Fibroblast of the conjunctiva (primary cell): ENCODE results near the gene SLN.

Experiments used
- DNase-seq: peaks from one replicate; pipeline ENCODE4 v3.0.0-alpha.2; 2010; ENCODE audit warnings: low read depth

SLN gene

DNA sequence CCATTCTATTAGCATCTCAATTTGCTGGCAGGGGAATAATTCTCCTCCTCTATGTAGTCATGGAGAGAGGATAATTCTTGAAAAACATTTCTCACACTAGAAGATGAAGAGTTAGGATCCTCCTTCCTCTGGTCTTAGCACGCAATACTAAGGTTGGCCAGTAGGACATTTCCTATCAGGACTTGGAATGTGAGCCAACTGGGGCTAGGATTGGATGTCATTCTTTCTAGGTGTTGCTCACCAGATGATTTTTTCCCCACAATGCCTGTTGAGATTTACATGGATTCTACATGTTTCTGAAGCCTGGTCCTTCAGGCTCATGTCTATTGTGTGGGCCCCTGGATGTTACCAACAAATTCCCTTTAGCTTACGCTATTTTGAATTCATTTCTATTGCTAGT, 28.0 kb downstream of the SLN start:
- DNase-seq: no peak

DNA sequence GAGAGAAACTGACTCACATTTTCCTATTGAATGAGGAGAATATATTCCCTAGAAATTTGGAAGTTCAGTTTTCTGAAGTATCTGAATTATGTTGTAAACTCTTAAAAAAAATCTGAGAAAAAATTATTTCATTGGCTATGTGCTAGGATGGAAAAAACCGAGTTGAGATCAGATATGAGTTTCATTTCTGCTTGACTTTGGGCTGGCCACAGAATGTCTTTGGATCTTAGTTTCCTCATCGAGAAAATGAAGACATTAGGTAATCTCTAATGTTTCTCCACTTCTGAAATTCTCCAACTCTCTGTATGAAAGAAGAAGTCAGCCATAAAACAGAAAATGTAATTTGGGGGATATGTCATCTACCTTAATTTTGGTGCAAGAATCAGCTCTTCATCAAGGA, 28.8 kb downstream of the SLN start:
- DNase-seq: no peak

DNA sequence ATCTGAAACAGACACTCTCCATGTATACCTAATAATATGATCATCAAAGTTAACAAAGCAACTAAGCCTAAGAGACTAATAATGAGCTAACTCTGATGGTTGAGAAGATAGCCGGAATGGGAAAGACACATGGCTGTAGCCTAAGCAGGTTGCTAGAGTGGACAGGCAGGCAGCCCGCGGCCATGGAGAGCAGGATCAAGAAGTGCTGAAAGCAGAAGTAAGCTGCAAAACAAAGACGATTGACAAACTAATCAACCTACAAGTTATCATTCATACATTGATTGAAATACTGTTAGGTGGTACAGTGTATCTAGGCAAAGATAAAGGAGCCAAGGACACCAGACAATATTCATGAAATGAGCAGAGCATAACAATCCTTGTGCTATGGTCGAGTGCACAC, 29.3 kb downstream of the SLN start:
- DNase-seq: no peak

DNA sequence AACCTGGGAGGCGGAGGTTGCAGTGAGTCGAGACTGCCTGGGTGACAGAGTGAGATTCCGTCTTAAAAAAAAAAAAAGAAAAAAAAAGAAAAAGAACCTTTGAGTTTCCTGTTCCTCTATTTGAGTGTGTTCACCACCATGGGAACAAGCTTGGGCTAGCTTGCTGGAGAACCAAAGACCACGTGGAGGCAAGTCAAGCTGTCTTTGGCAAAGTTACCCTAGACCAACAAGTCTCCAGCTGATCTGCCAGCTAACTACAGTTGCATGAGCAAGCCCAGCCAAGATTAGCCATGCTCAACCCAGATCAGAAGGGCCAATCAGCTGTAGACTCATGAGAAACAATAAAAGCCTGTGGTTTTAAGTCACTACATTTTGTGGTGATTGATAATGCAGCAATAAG, 29.7 kb downstream of the SLN start:
- no peak for DNase-seq

DNA sequence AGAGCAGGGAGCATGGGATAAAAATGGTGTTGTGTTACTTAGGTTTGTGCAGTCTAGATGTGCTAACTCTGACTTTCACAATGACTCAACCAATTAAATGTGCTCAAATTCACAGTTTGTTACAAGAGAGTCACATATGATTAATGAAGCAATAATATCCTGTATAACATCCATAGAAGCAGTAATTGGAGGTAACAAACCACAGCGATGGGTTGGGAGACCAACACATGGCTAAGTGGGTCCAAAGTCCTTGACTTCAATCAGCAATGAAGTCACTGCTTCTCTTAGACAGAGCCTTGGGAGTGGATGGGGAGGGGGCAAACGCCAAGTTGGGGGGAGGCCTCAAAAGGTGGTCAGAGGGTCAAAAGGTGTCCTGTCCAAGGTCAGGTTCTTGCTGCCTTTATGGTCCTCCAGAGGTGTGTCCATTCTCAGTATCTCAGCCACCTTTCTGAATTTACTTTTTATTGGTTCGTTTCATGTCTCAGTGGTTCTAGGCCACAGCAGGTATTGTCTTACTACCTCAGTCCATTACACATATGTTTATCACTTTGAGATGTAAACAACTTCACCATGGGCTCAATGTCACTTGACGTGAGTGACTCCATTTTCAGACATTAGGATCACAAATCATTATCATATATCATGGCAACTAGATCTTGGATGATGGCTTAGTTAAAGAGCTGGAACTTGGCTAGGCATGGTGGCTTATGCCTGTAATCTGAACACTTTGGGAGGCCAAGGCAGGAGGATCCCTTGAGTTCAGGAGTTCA, 32.4 kb downstream of the SLN start:
- no peak for DNase-seq

DNA sequence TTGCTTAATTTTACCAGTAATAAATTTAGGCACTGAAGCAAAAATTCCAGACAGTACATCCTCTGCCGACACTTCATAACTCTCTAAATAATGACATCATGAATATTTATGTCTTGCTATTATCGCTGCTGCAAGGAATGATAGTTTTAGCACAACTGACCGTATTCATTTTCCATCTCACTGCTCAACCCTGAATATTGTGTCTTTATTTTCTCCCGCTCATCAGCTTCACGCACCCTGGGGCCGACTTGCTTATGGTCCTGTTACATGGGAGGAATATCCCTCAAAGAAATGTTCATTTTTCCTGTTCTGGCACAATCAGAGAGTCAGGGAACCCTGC, 33.3 kb downstream of the SLN start:
- DNase-seq: no peak

DNA sequence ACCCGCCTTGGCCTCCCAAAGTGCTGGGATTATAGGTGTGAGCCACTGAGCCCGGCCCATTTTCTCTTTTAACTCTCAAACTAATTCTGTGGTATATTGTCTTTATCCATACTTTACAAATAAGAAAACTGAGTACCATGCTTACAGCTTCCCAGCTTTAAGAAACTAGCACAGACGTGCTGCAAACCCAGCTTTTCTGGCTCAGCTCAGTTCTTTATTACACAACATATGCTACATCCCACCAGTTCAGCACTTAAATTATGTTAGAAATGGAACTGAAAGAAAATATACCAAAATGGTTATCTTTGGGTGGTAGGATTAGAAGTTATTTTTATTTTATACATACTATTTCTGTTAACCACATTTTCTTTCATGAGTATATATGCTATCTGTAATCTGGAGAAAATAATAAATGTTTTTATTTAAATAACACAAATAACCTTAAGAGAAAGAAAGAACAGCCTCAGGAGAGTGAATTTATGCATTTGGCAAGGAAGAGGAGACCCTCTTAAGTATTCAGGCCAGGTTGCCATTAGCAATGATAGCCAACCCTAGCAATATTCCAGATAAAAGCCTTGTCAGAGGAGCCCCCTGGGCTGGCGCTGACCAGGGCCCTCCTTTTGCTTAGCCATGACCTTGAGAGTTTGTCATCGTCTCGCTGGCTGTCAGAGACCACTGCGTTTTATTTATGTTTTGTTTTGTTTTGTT, 33.8 kb downstream of the SLN start:
- DNase-seq: no peak

DNA sequence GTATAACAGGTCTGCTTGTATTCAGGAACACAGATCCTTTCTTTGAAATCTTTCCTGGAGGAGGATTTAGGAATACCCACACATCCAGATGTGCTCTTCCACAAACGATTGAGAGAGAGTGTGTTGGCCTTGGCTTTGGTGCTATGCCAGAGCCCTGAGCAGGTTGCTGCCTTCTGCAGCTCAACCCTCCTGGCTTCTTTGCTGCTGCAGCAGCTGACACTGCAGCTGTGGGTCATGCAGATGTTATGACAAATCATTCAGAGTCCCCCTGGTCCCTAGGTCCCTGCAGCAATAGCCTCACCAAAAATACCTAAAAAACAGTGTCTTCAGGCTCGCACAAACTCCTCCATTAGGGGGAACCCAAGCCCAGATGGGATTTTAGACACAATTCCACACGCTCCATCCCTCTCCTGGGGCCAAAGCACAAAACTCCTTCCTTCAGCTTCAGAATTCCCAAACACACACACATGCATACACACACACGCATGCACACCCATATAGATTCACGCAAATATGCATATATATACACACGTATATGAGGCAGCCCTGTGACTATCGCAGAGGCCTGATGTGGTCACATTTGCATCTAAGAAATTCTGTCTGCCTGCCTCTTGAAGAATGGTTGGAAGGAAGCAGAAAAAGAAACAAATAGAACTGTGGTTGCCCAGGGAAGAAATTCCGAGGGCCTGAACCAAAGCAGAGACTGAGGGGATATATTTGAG, 35.4 kb downstream of the SLN start:
- DNase-seq: no peak

DNA sequence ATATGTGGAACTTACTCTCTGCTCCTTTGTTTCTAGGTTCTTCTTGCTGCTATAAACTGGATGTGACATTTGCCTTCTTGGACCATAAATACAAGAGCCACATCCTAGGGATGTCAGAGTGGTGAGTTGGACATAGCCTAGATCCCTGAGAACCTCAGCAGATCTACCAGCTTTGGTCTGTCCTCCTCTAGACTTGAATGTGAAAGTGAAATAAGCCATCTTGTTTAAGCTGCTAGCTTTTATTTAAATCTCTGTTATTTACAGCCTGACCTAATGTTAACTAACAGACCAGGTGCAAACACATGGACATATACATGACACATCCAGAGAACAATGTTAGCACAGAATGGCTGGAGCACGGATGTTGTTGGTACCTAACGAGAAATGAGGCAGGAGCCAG, 36.0 kb downstream of the SLN start:
- DNase-seq: no peak

DNA sequence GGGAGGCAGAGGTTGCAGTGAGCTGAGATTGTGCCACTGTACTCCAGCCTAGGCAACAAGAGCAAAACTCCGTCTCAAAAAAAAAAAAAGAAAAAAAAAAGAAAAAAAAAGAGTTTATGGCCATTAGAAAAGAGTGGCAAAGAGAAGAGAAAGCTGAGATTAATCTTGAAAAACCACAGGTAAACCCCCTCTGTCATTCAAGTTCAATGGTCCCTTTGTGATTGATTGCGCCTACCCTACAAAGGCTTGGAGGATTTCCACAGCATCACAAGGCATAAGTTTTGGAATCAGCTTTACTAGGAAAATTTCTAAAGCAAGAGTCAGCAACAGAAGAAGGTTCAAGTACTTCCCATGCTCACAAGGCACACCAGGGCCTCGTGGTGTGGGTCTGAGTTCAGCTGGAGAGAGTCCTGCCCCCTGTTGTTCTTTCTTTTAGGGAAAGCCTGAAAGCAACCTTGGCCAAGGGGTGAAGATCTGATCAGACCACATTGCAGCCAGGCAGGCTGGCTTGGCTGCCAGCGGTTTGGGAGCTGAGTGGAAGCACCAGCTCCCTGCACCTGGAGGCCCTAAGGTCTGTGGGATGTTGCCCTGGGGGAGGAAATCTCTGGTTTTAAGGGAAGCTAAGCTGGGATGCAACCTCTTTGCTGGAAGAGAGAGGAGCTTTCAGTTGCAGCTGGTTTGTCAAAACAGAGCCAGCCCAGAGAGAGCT, 41.8 kb downstream of the SLN start:
- DNase-seq: no peak

DNA sequence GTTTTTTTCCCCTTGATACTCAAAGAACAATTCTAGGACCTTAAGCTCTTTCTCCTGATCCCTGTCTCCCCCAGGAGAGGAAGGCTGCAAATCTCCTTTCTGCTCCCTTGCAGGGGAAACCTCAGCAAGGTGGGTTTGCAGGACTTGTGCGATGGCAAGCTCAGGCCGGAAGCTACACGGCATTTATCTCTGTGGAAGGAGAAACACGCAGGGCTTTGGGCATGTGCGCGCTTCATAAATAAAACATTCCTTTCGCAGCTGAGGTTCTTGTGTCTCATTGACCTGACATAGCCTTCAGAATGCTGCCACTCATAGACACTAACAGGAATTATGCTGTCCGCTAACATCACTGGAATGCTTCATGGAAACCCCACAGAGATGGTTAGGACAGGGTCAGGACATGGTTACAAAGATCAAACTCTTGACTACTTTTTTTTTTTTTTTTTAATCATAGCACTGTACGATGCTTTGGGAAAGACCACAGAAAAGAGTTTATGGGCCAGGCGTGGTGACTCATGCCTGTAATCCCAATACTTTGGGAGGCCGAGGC, 42.6 kb downstream of the SLN start:
- no peak for DNase-seq

DNA sequence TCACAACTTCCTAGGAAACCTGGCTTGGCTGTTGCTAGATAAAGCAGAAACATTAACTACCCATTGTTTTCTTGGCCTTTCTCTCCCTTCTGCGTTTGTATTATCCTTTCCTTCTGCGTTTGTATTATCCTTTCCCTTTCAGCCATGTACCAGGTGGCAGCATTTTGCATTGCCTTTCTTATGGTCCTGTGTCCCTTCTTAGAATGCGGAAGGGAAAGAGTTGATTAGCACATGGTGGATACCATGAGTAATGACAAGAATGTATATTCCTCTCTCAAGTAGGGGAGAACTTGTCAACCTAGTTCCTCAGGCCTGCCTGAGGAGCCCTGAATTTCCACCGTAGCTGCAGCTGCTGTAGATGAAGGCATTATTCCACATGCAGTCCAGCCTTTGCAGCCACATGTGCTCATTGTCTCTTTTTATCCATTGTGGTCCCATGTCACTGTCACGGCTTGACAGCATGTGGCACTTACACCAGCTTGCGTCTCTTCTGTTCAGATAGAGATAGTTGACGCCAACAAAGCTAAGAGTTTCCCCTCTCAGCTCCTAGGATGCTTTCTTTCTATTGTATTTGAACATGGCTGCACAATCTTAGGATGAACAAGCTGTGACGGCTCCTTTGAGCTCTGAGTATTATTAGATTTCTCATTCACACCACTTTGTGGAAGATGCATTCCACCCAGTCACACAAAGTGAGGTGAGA, 44.8 kb downstream of the SLN start:
- no peak for DNase-seq

DNA sequence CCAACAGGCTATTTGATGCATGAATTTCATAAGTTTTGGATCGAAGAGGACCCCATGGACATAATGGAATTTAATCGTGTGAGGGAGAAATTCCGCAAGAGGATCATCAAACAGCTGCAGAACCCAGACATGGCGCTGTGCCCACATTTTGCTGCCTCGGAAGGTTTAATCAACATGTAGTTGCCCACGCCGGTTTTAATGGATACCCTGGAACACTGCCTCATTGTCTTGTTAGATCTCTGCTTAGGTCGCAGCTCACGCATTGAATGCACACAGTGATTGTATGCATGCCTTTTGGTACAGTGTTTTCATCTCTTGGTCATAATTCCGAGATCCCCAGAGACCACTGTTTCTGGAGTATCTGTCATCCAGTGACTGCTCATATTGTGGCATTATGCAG, 46.8 kb downstream of the SLN start:
- DNase-seq: no peak

DNA sequence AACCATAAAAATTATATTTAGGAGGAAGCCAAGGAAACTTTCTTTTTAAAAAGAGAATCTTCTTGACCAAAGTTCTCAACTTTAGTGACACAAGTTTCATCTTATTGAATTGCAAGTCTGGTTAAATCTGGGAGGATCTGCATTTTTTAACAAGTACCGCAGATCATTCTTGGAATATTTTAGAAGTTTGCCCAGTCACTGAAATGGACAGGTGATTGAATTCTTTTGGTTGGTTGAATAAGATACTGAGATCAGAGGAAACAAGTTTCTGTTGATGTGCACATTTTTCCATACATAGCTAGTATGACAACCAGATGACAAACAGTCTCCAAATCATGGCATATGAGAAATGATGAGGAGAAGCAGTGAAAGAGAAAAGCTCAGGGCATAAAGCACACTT, 50.2 kb downstream of the SLN start:
- no peak for DNase-seq

DNA sequence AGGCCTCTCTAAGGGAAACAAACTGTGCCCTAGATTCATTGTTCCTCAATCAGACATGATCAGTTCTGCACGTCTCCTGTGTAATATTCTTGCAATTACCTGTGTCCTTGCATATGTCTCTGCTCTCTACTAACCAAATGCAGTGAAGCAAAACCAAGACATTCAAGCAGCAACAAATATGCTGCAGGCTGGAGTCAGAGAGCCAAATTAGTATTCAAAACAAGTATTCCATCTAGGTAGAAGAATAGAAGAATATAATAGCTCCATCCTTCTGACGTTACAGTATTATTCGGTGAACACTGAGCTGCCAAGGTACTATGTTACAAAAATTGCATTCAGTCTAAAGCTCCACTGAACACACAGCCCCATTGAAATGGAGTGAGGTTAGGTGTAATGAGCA, 51.8 kb downstream of the SLN start:
- no peak for DNase-seq

DNA sequence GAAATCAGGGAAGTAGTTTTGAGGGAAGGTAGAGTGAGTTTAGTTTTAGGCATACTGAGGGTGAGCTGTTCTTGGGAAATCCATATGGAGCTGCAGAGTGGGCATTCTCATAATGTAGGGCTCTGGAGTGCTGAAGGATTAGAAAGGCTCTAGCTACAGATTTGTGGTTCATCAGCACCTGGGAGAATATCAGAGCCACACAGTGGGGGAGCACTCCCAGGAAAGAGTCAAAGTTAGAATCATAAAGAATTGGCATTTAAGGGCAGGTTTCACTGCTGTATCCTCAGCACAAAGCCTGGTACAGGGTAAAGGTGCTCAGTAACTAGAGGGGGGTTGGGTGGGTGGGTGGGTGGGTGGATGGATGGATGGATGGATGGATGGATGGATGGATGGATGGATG, 52.5 kb downstream of the SLN start:
- no peak for DNase-seq
